HG02610 (cell line): Measurements from ENCODE around the gene CDH15.
"Not testable (repeated sequence)": the region's sequence is repeated elsewhere in the genome, so short reads cannot be mapped to it uniquely, and the experiment has no call there.

Source experiments
- ATAC-seq: cut with Tn5 transposase; IDR thresholded peaks from one replicate; pipeline ENCODE4 v1.9.1; 2021; ENCODE audit warnings: mild to moderate bottlenecking, moderate library complexity; ENCODE audit not compliant: unreplicated experiment

Gene CDH15

DNA sequence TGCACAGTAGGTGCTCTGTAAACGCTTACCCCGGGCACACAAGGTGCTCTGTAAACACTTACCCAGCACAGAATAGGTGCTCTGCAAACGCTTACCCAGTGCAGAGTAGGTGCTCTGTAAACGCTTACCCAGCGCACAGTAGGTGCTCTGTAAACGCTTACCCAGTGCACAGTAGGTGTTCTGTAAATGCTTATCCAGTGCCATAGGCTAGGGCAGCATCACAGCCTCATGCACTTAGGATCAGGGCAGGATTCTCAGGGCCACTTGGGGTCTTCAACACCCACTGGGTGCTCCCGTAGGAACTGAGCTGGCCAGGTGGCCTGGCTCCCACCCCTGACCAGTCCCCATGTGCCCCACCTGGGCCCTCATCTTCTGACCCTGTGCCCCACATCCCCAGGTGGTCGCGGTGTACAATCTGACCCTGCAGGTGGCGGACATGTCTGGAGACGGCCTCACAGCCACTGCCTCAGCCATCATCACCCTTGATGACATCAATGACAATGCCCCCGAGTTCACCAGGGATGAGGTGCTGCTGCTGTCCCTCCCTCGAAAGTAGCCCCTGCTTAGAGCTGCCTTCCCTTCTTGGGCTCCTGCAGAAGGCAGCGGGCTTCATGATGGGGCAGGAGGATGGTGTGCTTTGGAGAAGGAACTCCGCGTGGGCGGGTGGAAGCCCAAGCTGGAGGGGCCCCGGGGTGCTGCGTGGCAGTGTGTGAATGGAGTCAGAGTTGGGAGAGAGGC, 15.7 kb downstream of the CDH15 start:
- ATAC-seq, result no peak

DNA sequence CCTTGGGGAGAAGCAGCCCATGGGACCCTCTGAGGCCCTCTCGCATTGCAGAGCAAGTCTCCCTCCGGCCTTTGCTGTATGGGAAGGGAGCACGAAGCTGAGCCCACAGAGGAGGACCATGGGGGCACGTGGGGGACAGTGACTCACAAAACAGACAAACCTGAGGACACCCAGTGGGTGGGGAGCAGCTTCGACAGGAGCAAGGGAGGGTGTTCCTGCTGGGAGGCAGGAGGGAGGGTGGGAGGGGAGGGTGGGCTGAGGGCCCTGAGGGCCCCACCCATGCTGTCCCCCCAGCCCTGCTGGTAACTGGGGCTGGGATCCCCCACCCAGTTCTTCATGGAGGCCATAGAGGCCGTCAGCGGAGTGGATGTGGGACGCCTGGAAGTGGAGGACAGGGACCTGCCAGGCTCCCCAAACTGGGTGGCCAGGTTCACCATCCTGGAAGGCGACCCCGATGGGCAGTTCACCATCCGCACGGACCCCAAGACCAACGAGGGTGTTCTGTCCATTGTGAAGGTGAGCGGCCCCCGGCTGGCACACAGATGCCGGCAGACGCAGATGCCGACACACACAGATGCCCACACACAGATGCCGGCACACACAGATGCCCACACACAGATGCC, 16.3 kb downstream of the CDH15 start:
- no peak for ATAC-seq

DNA sequence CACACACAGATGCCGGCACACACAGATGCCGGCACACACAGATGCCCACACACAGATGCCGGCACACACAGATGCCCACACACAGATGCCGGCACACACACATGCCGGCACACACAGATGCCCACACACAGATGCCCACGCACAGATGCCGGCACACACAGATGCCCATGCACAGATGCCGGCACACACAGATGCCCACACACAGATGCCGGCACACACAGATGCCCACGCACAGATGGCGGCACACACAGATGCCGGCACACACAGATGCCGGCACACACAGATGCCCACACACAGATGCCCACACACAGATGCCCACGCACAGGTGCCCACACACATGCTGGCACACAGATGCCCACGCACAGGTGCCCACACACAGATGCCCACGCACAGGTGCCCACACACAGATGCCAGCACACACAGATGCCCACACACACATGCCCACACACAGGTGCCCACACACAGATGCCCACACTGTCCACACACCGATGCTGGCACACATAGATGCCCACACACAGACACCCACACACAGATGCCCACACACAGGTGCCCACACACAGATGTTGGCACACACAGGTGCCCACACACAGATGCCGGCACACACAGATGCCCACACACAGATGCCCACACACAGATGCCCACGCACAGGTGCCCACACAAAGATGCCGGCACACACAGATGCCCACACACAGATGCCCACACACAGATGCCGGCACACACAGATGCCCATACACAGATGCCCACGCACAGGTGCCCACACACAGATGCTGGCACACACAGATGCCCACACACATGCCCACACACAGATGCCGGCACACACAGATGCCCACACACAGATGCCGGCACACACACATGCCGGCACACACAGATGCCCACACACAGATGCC, 17.2 kb downstream of the CDH15 start:
- not testable (repeated sequence) for ATAC-seq

DNA sequence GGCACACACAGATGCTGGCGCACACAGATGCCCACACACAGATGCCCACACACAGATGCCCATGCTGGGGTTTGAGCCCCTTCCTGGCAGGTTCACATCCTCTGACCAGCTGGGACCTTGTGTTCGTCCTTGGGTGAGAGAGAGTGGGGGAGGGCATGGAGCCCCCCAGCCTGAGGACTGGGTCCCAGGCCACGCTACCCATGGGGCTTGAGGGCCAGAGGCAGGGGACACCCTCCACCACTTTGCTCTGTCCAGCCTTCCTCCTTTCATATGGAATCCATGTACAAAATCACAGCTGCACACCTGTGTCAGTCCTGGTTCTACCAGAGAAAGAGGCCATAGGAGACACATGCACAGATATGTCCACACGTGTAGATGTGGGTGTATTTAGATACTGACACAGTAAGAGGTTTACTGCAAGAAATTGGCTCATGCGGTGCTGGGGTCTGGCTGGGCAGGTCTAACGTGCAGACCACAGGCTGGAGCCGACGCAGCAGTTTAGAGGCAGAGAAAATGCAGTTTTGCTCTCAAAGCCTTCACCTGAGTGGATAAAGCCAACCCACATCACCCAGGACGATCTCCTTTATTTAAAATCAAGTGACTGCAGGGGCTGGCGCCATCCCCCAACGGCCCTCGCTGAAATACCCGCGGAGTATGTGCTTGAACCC, 17.9 kb downstream of the CDH15 start:
- no peak for ATAC-seq

DNA sequence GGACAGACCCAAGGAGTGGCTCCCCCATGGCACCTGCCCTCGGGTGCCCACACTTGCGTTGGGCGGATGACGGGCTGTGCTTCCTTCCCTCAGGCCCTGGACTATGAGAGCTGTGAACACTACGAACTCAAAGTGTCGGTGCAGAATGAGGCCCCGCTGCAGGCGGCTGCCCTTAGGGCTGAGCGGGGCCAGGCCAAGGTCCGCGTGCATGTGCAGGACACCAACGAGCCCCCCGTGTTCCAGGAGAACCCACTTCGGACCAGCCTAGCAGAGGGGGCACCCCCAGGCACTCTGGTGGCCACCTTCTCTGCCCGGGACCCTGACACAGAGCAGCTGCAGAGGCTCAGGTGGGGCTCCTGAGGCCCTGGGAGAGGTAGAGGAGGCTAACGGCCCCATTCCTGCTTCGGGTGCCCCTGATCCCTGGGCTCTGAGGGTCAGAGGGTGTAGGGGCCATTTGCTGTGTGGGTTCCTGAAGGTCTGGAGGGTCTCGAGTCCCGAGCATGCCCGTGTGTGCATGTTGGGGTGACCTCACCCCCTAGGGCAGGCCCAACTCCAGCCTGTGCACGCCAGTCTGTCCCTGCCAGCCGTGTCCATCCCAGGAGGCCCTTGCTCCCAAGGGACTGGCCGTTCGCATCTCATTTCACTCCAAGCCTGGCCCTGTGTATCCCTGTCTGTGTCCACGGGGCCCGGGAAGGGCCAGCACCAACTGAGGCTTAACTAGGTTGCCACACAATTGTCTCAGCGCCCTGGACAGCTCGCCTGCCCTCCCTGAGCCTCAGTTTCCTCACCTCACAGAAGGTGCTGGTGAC, 18.8 kb downstream of the CDH15 start:
- ATAC-seq, result no peak

DNA sequence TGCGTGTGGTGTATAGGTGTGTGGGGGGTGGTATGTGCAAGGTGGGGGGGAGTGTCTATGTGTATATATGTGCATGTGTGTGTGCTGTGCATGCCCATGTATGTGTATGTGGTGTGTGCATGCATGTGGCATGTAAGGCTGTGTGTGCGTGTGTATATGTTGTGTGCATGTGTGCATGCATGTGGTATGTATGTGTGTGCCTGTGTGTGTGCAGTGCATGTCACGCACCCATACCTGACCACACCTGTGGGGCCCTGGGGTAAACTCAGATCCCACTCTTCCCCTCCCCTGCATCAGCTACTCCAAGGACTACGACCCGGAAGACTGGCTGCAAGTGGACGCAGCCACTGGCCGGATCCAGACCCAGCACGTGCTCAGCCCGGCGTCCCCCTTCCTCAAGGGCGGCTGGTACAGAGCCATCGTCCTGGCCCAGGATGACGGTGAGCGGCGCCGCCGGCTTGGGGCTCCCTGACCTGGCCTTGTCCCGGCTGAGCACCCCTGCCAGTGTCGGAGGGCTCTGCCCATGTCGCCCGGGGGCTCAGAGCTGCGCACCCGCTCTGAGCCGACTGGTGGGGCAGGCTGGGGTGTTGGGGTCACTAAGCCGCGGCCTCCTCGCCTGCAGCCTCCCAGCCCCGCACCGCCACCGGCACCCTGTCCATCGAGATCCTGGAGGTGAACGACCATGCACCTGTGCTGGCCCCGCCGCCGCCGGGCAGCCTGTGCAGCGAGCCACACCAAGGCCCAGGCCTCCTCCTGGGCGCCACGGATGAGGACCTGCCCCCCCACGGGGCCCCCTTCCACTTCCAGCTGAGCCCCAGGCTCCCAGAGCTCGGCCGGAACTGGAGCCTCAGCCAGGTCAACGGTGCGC, 19.7 kb downstream of the CDH15 start:
- ATAC-seq, result no peak

DNA sequence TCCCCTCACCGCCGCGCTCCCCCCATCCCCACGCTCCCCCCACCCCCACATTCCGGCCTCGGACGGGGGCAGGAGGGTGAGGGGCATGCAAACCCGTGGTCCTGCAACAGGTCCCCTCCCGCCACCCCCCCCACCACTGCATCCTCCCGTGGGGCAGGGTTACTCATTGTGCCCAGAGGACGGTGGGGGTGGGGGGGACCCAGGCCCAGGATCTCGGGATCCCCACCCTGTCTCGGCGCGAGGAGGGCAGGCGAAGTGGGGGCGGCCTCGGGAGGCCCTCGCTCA, 20.3 kb downstream of the CDH15 start:
- ATAC-seq, result no peak

DNA sequence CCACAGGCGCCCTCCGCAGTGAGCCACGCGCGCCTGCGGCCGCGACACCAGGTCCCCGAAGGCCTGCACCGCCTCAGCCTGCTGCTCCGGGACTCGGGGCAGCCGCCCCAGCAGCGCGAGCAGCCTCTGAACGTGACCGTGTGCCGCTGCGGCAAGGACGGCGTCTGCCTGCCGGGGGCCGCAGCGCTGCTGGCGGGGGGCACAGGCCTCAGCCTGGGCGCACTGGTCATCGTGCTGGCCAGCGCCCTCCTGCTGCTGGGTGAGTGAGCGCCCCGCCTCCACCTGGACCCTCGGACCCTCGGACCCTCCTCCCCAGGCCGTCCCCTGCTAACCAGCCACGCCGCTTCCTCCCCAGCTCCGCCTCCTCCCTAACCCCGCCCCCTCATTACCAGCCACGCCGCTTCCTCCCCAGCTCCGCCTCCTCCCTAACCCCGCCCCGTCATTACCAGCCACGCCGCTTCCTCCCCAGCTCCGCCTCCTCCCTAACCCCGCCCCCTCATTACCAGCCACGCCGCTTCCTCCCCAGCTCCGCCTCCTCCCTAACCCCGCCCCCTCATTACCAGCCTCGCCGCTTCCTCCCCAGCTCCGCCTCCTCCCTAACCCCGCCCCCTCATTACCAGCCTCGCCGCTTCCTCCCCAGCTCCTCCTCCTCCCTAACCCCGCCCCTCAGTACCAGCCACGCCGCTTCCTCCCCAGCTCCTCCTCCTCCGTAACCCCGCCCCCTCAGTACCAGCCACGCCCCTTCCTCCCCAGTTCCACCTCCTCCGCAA, 20.8 kb downstream of the CDH15 start:
- not testable (repeated sequence) for ATAC-seq

DNA sequence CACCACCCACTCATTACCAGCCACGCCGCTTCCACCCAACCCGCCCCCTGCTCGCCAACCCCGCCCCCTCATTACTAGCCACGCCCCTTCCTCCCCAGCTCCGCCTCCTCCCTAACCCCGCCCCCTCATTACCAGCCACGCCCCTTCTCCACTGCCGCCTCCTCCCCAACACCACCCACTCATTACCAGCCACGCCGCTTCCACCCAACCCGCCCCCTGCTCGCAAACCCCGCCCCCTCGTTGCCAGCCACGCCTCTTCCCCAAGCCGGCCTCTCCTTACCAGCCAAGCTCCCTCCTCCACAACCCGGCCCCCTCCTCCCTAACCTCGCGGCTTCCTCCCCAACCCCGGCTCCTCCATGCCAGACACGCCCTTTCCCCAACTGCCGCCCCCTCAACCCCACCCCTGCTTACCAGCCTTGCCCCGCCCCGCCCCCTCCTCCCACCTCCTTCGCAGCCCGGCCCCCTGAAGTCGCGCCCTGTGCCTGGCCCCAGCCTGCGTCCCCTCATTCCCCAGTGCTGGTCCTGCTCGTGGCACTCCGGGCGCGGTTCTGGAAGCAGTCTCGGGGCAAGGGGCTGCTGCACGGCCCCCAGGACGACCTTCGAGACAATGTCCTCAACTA, 21.5 kb downstream of the CDH15 start:
- ATAC-seq, result no peak

DNA sequence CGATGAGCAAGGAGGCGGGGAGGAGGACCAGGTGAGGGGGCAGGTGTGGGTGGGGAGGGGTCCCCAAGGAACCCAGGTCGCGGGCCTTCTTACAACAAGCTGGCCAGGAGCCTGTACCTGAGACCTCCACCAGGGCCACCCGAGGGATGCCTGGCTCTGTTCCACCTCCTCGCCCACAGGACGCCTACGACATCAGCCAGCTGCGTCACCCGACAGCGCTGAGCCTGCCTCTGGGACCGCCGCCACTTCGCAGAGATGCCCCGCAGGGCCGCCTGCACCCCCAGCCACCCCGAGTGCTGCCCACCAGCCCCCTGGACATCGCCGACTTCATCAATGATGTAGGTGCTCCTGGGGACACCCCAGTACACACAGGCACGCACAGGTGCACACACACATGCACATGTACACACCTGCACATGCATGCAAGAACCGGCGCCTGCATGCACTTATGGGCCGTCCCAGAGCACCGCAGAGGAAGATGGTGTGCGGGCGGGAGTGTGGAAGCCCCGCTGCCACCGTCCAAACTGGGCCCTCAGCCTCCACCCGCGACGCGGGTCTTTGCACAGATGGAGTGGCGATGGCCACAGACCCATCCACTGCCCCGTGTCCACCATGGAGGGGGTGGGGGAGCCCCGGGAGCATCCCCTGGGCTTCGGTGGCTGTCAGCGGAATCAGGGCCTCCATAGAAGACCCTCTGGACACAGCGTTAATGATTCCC, 22.2 kb downstream of the CDH15 start:
- ATAC-seq, result no peak

DNA sequence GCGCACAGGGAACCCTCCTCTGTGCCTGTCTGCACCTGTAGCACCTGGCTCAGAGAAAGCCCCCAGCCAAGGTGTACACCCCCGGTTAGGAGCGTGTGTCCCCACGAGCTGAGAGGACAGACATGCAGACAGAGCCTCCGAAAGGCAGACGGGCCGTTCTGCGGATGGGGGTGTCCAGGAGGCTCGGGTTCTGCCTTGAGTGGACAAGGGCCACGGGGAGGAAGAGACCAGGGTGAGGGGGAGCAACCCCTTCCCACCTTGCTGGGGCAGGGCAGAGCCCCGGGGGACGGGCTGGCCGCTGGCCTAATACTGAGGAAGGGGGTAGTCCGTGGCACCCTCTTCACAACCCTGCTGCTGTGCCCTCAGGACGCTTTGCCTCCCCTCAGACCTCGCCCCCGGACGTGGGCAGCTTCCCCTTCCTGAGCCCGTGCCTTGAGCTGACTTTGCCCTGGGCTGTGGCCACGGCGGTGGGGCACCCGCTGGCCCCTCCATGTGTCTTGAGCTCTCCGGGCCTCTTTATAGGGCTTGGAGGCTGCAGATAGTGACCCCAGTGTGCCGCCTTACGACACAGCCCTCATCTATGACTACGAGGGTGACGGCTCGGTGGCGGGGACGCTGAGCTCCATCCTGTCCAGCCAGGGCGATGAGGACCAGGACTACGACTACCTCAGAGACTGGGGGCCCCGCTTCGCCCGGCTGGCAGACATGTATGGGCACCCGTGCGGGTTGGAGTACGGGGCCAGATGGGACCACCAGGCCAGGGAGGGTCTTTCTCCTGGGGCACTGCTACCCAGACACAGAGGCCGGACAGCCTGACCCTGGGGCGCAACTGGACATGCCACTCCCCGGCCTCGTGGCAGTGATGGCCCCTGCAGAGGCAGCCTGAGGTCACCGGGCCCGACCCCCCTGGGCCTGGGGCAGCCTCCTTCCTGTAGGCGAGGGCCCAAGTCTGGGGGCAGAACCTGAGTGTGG, 23.1 kb downstream of the CDH15 start:
- no peak for ATAC-seq

DNA sequence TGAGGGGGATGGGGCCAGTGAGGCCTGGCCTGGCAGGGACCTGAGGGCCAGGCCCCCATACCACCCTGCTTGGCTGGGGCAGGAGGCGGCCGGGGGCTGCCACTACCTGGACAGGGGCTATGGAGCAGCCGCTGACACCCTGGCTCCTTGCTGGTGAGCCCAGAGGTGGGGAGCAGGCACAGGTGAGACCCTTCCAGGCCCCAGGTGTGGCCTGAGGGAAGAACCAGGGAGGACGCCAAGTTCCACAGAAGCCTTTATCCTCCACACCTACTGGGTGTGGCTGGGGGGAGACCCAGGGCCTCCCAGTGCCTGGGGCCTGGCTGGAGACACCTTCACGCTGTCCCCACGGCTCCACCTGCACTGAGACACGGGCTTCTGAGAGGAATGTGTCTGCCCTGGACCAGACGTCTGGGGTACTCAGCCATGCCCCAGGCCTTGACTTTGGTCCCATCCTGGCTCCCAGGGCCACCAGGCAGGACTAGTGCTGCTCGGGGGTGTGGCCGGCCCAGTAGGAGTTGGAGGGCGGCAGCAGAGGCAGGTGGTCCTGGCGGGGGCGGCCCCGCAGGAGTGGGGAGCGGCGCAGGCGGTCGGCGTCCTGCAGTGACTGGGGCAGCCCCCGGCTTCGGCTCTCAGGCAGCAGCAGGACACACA, 24.1 kb downstream of the CDH15 start:
- ATAC-seq, result no peak

DNA sequence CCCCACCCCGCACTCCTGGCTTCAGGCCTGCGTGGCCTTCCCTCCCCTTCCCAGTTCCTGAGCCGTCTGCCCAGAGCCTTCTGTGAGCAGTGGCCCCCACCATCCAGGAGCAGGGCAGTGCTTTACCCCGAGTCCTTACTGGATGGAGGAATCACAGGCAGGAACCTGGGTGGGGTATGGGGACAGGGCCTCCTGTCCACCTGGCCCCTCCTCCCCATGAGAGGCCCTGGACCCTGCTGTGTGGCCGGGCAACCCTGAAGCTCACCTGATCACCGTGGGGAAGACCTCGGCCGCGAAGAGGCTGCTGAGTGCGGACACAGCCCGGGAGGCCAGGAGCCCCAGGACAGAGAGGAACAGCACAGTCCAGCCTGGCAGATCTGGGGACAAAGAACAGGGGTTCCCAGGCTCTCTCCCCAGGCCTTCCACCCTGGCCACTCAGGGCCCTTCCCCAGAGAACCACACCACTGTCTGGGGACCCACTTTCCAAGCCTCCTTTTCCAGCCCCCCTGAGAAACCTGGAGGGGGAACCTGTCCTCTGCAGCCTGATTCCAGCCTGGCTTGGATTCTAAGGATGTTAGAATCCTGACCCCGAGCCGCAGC, 25.6 kb downstream of the CDH15 start:
- no peak for ATAC-seq

DNA sequence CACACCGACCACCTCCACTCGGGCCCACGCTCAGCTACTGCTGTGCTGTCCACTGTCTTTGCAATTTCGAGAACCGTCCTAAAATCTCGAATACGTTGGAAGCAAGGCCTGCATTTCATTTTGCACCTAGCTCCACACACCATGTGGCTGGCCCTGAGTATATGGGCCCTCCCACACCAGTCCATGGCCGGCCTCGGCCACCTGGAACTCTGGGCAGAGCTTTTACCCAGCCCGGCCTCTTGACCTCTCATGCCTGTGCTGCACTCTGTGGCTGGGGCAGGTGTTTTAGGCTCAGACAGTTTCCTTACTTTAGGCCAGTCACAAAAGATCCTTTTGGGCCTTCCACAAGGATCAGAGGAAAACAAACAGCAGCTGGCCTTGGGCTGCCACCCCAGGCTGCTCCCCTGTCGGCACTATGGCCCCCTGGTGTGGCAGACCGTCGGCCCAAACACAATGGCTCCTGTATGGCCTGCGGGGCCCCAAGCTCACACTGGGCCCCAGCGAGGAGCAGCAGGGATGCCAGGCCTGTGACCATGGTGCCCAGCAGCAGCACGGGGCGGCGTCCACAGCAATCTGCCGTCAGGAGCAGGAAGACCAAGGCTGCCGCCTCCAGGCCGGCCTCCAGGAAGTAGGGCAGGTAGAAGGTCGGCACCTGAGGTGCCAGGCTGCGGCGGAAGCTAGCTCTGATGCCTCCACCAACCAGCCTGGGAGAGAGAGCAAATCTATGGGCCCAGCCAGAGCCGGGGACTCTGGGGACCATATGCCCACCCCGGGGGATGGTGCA, 26.3 kb downstream of the CDH15 start:
- ATAC-seq, result no peak
